ENCODE data around the gene GPR62.

- TF ChIP-seq EZH2phosphoT487 (IDR thresholded peaks at IDR 0.05; ENCODE audit: insufficient read depth, low read depth) (no peak), EZH2 (IDR thresholded peaks at IDR 0.05; ENCODE audit: insufficient read depth, poor library complexity, severe bottlenecking) (no peak)
These were observed 7.8 kb downstream of the GPR62 start for GRCh38 chr3:51962854-51963530.

Data from GM23248 (cell line).